Measurements from ENCODE around the gene AMOTL2.
A peak's percentile ranks its signal among the peaks of the same experiment; 100 is the strongest.

Gene AMOTL2

GRCh38 chr3:134317106-134317947, 56.9 kb downstream of the AMOTL2 start:
- Histone ChIP-seq H3K36me3 (no peaks in the 10 kb centered on the region), H3K4me3 (ENCODE audit: low read depth, low read length) (no peak overlapping the region), H3K27ac (no peak overlapping the region), H3K27me3 (ENCODE audit: insufficient read depth, low read depth, severe bottlenecking) (no peaks in the 10 kb centered on the region), H3K9me3 (ENCODE audit: severe bottlenecking) (no peaks in the 10 kb centered on the region)
- DNase-seq, result no peak
- TF ChIP-seq, protein P1, sequence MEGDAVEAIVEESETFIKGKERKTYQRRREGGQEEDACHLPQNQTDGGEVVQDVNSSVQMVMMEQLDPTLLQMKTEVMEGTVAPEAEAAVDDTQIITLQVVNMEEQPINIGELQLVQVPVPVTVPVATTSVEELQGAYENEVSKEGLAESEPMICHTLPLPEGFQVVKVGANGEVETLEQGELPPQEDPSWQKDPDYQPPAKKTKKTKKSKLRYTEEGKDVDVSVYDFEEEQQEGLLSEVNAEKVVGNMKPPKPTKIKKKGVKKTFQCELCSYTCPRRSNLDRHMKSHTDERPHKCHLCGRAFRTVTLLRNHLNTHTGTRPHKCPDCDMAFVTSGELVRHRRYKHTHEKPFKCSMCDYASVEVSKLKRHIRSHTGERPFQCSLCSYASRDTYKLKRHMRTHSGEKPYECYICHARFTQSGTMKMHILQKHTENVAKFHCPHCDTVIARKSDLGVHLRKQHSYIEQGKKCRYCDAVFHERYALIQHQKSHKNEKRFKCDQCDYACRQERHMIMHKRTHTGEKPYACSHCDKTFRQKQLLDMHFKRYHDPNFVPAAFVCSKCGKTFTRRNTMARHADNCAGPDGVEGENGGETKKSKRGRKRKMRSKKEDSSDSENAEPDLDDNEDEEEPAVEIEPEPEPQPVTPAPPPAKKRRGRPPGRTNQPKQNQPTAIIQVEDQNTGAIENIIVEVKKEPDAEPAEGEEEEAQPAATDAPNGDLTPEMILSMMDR (IDR thresholded peaks at IDR 0.05; ENCODE audit: low read depth, low read length), result no peak

GRCh38 chr3:134315286-134316106, 58.8 kb downstream of the AMOTL2 start:
- Histone ChIP-seq H3K27ac (no peak overlapping the region; the same call in none of the 2 replicates), H3K9me3 (ENCODE audit: severe bottlenecking) (no peaks in the 10 kb centered on the region), H3K36me3 (no peaks in the 10 kb centered on the region), H3K27me3 (ENCODE audit: insufficient read depth, low read depth, severe bottlenecking) (no peaks in the 10 kb centered on the region), H3K4me3 (ENCODE audit: low read depth, low read length) (no peak overlapping the region)
- TF ChIP-seq, protein P1 (IDR thresholded peaks at IDR 0.05; ENCODE audit: low read depth, low read length), result no peak
- DNase-seq, result no peak

DNA sequence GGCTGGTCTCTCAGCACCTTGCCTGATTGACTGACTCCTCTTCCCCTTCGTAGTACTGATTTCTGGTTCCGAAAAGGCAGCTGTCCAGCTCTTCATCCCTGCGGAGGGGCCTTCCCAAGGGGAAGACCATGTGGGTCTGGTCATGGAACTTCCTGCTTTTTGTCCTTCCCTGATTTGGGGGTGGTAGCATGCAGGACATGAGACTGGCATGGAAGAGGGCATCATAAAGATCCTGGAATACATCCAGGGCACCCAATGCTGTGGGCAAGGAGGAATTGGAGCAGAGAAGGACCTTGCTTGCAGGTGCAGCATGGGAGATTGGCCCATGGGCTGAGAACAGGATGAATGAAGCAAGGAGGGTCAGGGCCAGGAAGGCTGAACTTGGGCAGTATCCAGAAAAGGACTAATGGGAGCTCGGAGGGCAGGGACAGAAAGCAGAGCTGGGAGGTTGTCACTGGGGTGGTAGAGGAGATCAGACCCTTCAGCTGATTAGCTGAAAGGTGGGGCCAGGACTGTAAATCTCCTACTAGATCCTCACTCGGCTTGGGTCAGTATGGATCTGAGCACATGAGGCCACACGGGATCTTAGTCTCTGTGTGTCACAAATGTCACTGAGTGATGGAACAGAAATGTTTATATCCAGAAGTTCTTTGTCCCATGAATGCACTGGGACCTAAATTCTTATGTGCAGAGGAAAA, 59.5 kb downstream of the AMOTL2 start:
- Histone ChIP-seq H3K4me3 (ENCODE audit: low read depth, low read length) (no peak overlapping the region), H3K27ac (no peak overlapping the region; the same call in 1 of the 2 replicates), H3K27me3 (ENCODE audit: insufficient read depth, low read depth, severe bottlenecking) (no peaks in the 10 kb centered on the region), H3K36me3 (no peaks in the 10 kb centered on the region), H3K9me3 (ENCODE audit: severe bottlenecking) (no peaks in the 10 kb centered on the region)
- peak; percentile 52 for DNase-seq
- TF ChIP-seq, protein P1 (IDR thresholded peaks at IDR 0.05; ENCODE audit: low read depth, low read length), result no peak

- Histone ChIP-seq H3K27ac (no peak overlapping the region), H3K4me3 (ENCODE audit: low read depth, low read length) (no peak overlapping the region)
Observed at GRCh38 chr3:134313847-134314587, 60.2 kb downstream of the AMOTL2 start.

More at GRCh38 chr3:134313847-134314587, 60.2 kb downstream of the AMOTL2 start:
- Histone ChIP-seq H3K9me3 (ENCODE audit: severe bottlenecking) (no peaks in the 10 kb centered on the region), H3K27me3 (ENCODE audit: insufficient read depth, low read depth, severe bottlenecking) (no peaks in the 10 kb centered on the region), H3K36me3 (no peaks in the 10 kb centered on the region)
- TF ChIP-seq, protein P1 (IDR thresholded peaks at IDR 0.05; ENCODE audit: low read depth, low read length), result no peak
- DNase-seq, result no peak

Data from WERI-Rb-1 (cell line).